ENCODE measurements around the gene CERK.

CERK gene

GRCh38 chr22:46752286-46752987 is 14.4 kb upstream of the CERK start:
- DNase-seq: no peak
- Histone ChIP-seq H3K9me2 (replicated peaks; ENCODE audit: insufficient read depth, low read length) (no peaks in the 10 kb centered on the region), H3K4me3 (ENCODE audit: low read length) (no peak overlapping the region)

GRCh38 chr22:46750863-46751443 is 12.9 kb upstream of the CERK start:
- no peak overlapping the region for H3K4me2 ChIP-seq (ENCODE audit: low read depth, low read length)

More at GRCh38 chr22:46752286-46752987, 14.4 kb upstream of the CERK start:
- Histone ChIP-seq H3K27me3 (replicated peaks; ENCODE audit: insufficient read depth, low read length) (peaks cover 22% of the 10 kb centered on the region), H3K27ac (ENCODE audit: low read length) (no peak overlapping the region), H3K36me3 (replicated peaks; ENCODE audit: insufficient read depth, low read length) (no peaks in the 10 kb centered on the region), H3K4me2 (ENCODE audit: low read depth, low read length) (no peak overlapping the region), H3K79me2 (ENCODE audit: low read length) (no peaks in the 10 kb centered on the region), H3K9me3 (replicated peaks; ENCODE audit: insufficient read depth, low read length) (no peaks in the 10 kb centered on the region), H3K9ac (ENCODE audit: low read length) (no peak overlapping the region), H2AFZ (ENCODE audit: low read length) (no peak overlapping the region), H3K4me1 (ENCODE audit: low read length) (peaks cover 9% of the 10 kb centered on the region), H3F3A (ENCODE audit: insufficient read depth, low read length) (no peaks in the 10 kb centered on the region), H4K20me1 (ENCODE audit: insufficient read depth, low read length) (no peaks in the 10 kb centered on the region)
- no peak for TF ChIP-seq CTCF (IDR thresholded peaks at IDR 0.05; ENCODE audit: low read length)
- no peak for TF ChIP-seq EZH2 (optimal IDR thresholded peaks at IDR 0.05; ENCODE audit: low read depth, low read length)
- no peak for TF ChIP-seq EZH2phosphoT487 (IDR thresholded peaks at IDR 0.05; ENCODE audit: low read length)

GRCh38 chr22:46750530-46750800 is 12.4 kb upstream of the CERK start:
- Histone ChIP-seq H3K9me2 (replicated peaks; ENCODE audit: insufficient read depth, low read length) (no peaks in the 10 kb centered on the region), H2AFZ (ENCODE audit: low read length) (no peak overlapping the region), H3K9ac (ENCODE audit: low read length) (no peak overlapping the region), H3F3A (ENCODE audit: insufficient read depth, low read length) (no peaks in the 10 kb centered on the region), H3K27ac (ENCODE audit: low read length) (no peak overlapping the region), H4K20me1 (ENCODE audit: insufficient read depth, low read length) (no peaks in the 10 kb centered on the region), H3K36me3 (replicated peaks; ENCODE audit: insufficient read depth, low read length) (no peaks in the 10 kb centered on the region), H3K27me3 (replicated peaks; ENCODE audit: insufficient read depth, low read length) (peaks cover 26% of the 10 kb centered on the region), H3K4me2 (ENCODE audit: low read depth, low read length) (no peak overlapping the region), H3K79me2 (ENCODE audit: low read length) (no peaks in the 10 kb centered on the region), H3K4me3 (ENCODE audit: low read length) (no peak overlapping the region), H3K9me3 (replicated peaks; ENCODE audit: insufficient read depth, low read length) (no peaks in the 10 kb centered on the region), H3K4me1 (ENCODE audit: low read length) (peaks cover 9% of the 10 kb centered on the region)
- no peak for DNase-seq
- TF ChIP-seq EZH2 (optimal IDR thresholded peaks at IDR 0.05; ENCODE audit: low read depth, low read length) (no peak), CTCF (IDR thresholded peaks at IDR 0.05; ENCODE audit: low read length) (no peak), EZH2phosphoT487 (IDR thresholded peaks at IDR 0.05; ENCODE audit: low read length) (no peak)

More at GRCh38 chr22:46750863-46751443, 12.9 kb upstream of the CERK start:
- peaks cover 26% of the 10 kb centered on the region for H3K27me3 ChIP-seq (replicated peaks; ENCODE audit: insufficient read depth, low read length)
- H3F3A ChIP-seq (ENCODE audit: insufficient read depth, low read length): no peaks in the 10 kb centered on the region
- DNase-seq: no peak
- no peak overlapping the region for H2AFZ ChIP-seq (ENCODE audit: low read length)
- H3K4me1 ChIP-seq (ENCODE audit: low read length): peaks cover 9% of the 10 kb centered on the region
- H3K27ac ChIP-seq (ENCODE audit: low read length): no peak overlapping the region
- H3K4me3 ChIP-seq (ENCODE audit: low read length): no peak overlapping the region
- H3K79me2 ChIP-seq (ENCODE audit: low read length): no peaks in the 10 kb centered on the region
- no peaks in the 10 kb centered on the region for H3K9me2 ChIP-seq (replicated peaks; ENCODE audit: insufficient read depth, low read length)
- H3K9me3 ChIP-seq (replicated peaks; ENCODE audit: insufficient read depth, low read length): no peaks in the 10 kb centered on the region
- H3K9ac ChIP-seq (ENCODE audit: low read length): no peak overlapping the region
- no peaks in the 10 kb centered on the region for H3K36me3 ChIP-seq (replicated peaks; ENCODE audit: insufficient read depth, low read length)
- H4K20me1 ChIP-seq (ENCODE audit: insufficient read depth, low read length): no peaks in the 10 kb centered on the region
- TF ChIP-seq EZH2 (optimal IDR thresholded peaks at IDR 0.05; ENCODE audit: low read depth, low read length): no peak
- TF ChIP-seq EZH2phosphoT487 (IDR thresholded peaks at IDR 0.05; ENCODE audit: low read length): no peak
- TF ChIP-seq CTCF (IDR thresholded peaks at IDR 0.05; ENCODE audit: low read length): no peak
